ENCODE data around the gene ST8SIA3.
"Not testable (repeated sequence)": the region's sequence is repeated elsewhere in the genome, so short reads cannot be mapped to it uniquely, and the experiment has no call there.

The ST8SIA3 gene

GRCh38 chr18:57364460-57364859, 12.1 kb downstream of the ST8SIA3 start:
- DNase-seq (ENCODE audit: low read depth): no peak

- DNase-seq (ENCODE audit: low read depth): no peak
Observed at GRCh38 chr18:57366528-57367081, 14.2 kb downstream of the ST8SIA3 start.

GRCh38 chr18:57372444-57372843, 20.1 kb downstream of the ST8SIA3 start:
- DNase-seq (ENCODE audit: low read depth): no peak

- DNase-seq (ENCODE audit: low read depth): no peak
Observed at GRCh38 chr18:57373017-57373416, 20.7 kb downstream of the ST8SIA3 start.

- DNase-seq (ENCODE audit: low read depth): no peak
Observed at GRCh38 chr18:57376503-57376902, 24.1 kb downstream of the ST8SIA3 start.

- DNase-seq (ENCODE audit: low read depth): no peak
Observed at GRCh38 chr18:57389271-57389670, 36.9 kb downstream of the ST8SIA3 start.

- DNase-seq (ENCODE audit: low read depth): no peak
Observed at GRCh38 chr18:57390044-57390443, 37.7 kb downstream of the ST8SIA3 start.

GRCh38 chr18:57394749-57395148, 42.4 kb downstream of the ST8SIA3 start:
- DNase-seq (ENCODE audit: low read depth): not testable (repeated sequence)

GRCh38 chr18:57396831-57397230, 44.5 kb downstream of the ST8SIA3 start:
- not testable (repeated sequence) for DNase-seq (ENCODE audit: low read depth)

- no peak for DNase-seq (ENCODE audit: low read depth)
Observed at GRCh38 chr18:57397440-57398132, 45.2 kb downstream of the ST8SIA3 start.

- no peak for DNase-seq (ENCODE audit: low read depth)
Observed at GRCh38 chr18:57404345-57404744, 52.0 kb downstream of the ST8SIA3 start.

- DNase-seq (ENCODE audit: low read depth): no peak
Observed at GRCh38 chr18:57409650-57410049, 57.3 kb downstream of the ST8SIA3 start.

- DNase-seq (ENCODE audit: low read depth): no peak
Observed at GRCh38 chr18:57410749-57411148, 58.4 kb downstream of the ST8SIA3 start.

GRCh38 chr18:57416542-57416941, 64.2 kb downstream of the ST8SIA3 start:
- DNase-seq (ENCODE audit: low read depth): no peak

All from T follicular helper cell (primary cell).